GM12873 (cell line): ENCODE results near the gene PODXL2.

Source experiments
- TF ChIP-seq, protein P1 (sequence below): IDR thresholded peaks from 2 replicates; pipeline ENCODE4 v1.5.1; 2012; ENCODE audit warnings: low read depth, mild to moderate bottlenecking, moderate library complexity, low read length, control low read depth; ENCODE audit not compliant: insufficient read depth; ENCODE audit errors: missing control alignments

PODXL2 gene

DNA sequence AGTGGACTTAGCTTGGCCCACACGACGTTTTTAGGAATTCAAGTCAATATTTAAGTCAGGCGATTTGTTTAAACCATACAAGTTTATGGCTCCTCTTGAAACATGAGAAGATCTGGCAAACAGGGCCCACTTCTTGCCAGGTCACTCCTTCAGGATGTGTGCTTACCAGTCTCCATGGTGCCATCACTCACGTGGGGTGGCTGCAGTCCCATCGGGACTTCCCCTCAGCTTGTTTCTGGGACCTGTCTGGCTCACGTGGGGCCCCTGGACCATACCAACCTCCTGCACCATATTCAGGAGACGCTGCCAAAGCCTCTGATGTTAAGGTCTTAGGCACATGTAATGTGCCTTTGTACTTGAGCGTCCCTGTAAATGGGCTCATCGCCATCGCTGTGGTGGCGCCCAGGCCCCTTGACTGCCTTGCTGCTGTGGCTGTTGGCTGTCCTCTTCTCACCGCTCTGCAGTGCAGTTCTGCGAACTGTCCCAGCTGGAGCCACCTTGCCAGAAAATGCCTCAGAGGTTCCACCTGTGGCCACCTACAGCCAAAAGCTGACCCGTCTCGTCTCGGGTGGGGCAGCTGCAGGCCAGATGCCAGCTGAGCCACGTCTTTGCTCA is 21.9 kb upstream of the PODXL2 start:
- TF ChIP-seq, protein P1, sequence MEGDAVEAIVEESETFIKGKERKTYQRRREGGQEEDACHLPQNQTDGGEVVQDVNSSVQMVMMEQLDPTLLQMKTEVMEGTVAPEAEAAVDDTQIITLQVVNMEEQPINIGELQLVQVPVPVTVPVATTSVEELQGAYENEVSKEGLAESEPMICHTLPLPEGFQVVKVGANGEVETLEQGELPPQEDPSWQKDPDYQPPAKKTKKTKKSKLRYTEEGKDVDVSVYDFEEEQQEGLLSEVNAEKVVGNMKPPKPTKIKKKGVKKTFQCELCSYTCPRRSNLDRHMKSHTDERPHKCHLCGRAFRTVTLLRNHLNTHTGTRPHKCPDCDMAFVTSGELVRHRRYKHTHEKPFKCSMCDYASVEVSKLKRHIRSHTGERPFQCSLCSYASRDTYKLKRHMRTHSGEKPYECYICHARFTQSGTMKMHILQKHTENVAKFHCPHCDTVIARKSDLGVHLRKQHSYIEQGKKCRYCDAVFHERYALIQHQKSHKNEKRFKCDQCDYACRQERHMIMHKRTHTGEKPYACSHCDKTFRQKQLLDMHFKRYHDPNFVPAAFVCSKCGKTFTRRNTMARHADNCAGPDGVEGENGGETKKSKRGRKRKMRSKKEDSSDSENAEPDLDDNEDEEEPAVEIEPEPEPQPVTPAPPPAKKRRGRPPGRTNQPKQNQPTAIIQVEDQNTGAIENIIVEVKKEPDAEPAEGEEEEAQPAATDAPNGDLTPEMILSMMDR: no peak

DNA sequence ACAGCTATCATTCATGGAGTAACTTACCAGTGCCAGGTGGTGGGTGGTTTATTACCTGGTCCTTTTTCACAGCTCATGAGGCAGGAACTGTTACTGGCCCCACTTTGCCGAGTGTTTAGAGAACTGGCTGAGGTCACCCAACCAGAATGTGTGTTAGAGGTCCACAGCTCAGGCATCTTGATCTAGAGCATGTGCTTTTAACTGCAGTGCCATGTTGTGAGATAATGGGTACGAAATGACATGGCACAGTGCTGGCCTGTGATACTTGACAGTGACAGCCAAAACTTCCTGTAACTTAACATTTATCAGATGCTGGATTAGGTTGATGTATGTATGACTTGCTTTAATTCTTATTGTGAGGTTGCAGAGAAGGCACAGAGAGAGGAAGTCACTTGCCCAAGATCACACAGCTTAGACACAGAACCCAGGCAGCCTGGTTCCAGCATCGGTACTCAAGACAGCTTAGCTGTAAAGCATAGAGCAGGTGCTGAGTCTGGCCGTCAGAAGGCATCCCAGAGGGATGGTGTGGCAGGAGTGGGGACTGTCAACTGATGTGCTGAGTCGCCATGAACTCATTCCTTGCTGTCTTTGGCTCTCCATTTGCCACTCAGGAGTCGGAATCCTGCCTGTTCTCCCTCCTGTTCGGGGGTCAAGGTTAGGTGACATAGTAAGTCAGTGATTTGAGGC is 21.2 kb upstream of the PODXL2 start:
- TF ChIP-seq, protein P1: no peak

DNA sequence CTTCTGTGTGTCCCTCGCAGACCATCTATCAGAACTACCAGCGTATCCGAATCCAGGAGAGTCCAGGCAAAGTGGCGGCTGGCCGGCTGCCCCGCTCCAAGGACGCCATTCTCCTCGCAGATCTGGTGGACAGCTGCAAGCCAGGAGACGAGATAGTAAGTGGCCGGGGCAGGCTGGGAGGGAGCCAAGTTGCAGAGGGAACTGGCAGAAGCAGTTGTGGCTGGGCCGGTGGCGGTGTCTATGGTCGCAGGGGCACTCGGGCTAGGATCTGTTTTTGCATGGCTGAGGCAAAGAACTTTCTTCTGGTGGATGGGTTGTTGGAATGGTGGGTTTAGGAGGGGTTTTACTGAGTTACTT is 20.6 kb upstream of the PODXL2 start:
- TF ChIP-seq, protein P1: no peak

DNA sequence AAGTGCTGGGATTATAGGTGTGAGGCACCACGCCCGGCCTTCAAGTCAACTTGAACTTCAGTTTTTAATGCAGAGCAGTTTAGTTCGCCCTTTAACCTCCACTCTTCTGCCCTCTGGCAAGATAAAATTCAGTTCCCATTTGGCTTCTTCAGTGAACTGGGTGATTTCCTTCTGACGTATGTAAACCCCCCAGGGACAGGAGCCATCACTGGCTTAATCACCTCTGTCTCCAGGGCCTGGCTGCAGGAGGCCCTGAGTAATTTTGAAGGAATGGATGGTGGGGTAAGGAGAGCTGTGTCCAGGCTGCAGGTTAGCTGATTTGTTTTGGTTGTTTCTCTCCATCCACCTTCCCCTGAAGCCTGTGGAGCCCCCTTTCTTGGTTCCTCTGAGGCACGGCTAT is 18.9 kb upstream of the PODXL2 start:
- TF ChIP-seq, protein P1: no peak

DNA sequence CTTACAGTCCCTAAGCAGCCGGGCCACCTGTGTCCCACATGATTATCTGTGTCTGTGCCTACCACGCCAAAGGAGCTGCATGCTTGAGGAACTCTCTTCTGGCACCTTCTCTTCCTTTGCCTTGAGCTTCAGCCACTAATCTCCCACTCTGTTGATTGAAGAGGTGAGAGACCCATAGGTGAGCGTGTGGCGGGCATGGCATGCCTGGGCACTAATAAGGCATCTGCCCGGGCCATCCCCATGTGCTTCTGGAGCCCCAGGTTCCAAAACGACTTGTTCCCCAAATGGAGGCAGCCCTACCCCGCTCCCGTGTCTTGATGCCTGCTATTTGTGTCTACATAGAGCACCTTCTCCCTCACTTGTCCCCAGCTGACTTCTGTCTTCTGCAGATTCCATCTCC is 17.7 kb upstream of the PODXL2 start:
- TF ChIP-seq, protein P1: no peak

DNA sequence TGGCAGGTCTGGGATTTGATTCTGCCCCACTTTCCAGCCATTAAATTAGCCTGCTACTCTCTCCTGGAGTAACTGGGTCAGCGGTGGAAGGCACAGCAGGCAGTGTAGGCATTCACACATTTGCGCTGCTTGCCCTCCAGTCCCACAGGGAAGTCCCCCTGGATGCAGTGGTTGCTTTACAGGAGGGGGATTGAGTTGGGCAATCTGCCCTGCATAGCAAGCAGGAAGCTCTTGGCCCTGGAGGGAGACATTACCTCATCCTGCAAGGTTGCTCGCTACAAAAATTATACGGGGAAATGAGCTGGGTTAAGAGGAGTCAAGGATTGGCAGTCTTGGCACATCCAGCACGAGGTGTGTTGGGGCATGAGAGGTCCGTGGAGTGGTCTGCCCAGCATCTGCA is 16.0 kb upstream of the PODXL2 start:
- TF ChIP-seq, protein P1: no peak

DNA sequence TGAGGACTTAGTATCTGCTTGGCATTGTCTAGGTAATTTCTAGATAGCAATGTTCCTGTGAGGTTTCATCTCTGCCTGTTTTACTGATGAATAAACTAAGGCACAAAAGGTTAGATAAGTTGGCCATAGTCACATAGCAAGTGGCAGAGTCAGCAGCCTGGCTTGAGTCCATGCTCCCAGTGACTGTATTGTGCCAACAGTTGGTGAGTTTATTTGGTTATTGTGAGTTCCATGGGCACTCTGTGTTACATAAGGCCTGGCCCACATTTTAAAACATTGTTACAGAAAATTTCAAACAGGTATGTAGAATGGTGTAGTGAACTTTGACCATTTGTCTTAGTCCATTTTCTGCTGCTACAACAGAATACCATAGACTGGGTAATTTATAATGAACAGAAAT is 15.6 kb upstream of the PODXL2 start:
- TF ChIP-seq, protein P1: no peak
